Measurements from ENCODE around the gene CYP46A1.
"Not testable (repeated sequence)": the region's sequence is repeated elsewhere in the genome, so short reads cannot be mapped to it uniquely, and the experiment has no call there.

Gene CYP46A1

GRCh38 chr14:99683619-99684409, at the start of gene CYP46A1:
Gene CYP46A1 (plus strand): TSS chr14:99684298. CDS start chr14:99684418, 120 bp downstream.
- no peak for FAIRE-seq

DNA sequence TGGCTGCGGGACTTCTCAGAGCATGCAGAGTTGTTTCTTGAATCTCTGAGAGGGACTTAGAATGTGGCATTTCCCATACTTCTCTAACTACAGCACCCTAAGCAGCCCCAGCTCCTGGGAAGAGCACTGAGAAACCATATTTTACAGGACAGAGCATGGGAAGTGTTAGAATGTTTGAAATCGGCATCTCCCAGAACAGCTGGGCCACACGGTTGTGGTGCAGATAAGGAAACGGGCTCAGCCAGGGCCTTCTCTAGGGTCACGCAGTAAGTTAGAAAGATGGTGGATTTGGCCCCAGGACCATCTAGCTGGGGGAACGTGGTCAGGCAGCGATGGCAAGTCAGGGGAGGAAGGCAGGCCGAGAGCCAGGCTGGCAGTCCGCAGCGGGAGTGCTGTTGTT, 49.7 kb upstream of the CYP46A1 start:
- no peak for FAIRE-seq

DNA sequence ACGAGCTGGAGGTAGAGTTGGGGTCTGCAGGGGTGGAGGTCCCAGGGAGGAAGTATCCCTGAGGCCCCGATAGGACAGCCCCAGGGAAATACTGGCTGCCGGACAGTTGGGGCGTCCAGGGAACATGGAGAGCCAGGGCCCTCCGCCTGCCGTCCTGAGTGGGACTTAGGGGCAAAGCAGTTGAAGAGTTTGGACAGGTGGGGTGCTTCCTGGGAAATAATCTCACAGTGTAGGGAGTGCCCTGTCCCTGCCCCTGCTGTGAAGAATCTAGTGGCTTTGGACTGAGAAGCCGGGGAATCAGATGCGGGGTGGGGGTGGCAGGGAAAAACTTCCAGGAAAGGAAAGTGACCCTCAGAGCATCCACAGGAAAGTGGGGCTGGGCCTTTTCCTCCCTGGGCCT, 49.0 kb upstream of the CYP46A1 start:
- FAIRE-seq = no peak

DNA sequence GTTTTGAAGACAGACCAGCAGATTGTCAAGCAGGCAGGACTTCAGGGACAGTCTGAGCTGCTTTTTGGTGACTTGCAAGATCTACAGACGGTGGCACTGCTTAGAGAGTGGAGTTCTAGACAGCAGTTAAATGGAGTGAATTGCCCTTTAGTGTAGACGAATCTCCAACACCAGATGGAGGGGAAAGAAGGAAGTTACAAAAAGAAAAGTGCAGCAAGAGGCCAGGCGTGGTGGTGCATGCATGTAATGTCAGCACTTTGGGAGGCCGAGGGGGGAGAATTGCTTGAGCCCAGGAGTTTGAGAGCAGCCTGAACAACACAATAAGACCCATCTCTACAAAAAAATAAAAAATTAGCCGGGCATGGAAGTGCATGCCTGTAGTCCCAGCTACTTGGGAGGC, 47.6 kb upstream of the CYP46A1 start:
- no peak for FAIRE-seq

GRCh38 chr14:99637624-99638023, 46.5 kb upstream of the CYP46A1 start:
- FAIRE-seq = no peak

DNA sequence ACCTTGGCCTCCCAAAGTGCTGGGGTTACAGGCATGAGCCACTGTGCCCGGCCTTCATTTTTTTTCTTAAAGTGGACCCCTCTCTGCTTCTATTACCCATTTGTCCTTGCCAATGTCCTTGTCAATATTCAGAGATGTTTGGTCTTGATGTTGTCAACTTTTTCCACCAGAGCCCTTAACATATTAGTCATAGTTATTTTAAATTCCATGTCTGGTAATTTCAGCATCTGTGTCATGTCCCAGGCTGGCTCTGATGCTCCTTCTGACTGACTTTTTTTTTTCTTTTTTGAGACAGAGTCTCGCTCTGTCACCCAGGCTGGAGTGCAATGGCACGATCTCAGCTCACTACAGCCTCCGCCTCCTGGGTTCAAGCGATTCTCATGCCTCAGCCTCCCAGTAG, 41.3 kb upstream of the CYP46A1 start:
- FAIRE-seq = not testable (repeated sequence)

DNA sequence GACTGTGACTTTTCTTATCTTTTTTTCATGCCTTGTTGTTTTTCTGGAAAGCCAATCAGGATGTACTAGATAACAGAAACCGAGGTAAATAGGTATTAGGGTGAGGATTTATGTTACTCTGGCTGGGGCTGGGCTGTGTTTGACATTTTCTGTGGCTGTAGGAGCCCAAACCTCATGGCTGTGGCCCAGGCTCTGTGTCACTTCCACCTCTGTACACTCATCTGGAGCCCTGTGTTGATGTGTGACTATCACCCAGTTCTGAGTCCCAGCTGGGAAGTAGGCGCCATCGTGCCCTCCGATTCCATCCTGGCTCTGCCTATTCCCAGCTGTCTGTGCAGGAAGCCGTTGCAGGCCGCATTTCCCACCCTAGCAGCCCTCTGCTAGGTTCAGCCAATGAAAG, 40.8 kb upstream of the CYP46A1 start:
- FAIRE-seq = no peak

GRCh38 chr14:99644035-99644587, 40.0 kb upstream of the CYP46A1 start:
- no peak for FAIRE-seq

DNA sequence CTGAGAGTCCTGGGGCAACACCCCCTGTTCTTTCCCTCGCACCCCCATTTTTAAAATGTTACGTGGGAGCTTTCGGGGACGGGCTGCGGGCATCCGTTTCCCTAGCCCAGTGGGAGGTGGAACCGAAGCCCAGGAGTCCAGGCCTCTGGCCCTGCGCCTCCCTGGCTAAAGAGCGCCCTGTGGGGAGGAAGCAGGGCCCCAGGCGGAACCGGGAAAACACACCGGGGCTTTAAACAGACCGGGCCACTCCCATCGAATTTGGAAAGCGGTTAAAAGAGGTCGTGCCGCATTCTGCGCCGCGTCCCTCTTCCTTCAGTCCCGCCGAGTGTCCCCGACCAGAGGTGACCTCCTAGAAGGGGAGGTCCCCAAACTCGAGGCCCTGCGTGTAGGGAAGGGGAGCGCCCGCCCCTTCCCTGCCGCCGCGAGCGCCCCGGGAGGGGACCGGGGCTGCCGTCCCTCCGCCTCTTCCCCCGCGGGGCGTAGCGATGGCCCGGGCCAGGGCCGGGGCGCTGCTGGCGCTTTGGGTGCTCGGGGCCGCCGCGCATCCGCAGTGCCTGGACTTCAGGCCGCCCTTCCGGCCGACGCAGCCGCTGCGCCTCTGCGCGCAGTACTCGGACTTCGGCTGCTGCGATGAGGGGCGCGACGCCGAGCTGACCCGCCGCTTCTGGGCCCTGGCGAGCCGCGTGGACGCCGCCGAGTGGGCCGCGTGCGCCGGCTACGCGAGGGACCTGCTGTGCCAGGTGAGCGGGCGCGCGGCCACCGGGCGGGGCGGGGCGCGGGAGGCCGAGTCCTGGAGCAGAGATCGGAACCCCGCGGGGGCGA, 39.2 kb upstream of the CYP46A1 start, which contains the start of gene HHIPL1:
Gene HHIPL1, plus strand, starts transcription at position 407 of the 822 bp plus-strand sequence. Its CDS starts 79 bp downstream, at position 486.
- FAIRE-seq = no peak

DNA sequence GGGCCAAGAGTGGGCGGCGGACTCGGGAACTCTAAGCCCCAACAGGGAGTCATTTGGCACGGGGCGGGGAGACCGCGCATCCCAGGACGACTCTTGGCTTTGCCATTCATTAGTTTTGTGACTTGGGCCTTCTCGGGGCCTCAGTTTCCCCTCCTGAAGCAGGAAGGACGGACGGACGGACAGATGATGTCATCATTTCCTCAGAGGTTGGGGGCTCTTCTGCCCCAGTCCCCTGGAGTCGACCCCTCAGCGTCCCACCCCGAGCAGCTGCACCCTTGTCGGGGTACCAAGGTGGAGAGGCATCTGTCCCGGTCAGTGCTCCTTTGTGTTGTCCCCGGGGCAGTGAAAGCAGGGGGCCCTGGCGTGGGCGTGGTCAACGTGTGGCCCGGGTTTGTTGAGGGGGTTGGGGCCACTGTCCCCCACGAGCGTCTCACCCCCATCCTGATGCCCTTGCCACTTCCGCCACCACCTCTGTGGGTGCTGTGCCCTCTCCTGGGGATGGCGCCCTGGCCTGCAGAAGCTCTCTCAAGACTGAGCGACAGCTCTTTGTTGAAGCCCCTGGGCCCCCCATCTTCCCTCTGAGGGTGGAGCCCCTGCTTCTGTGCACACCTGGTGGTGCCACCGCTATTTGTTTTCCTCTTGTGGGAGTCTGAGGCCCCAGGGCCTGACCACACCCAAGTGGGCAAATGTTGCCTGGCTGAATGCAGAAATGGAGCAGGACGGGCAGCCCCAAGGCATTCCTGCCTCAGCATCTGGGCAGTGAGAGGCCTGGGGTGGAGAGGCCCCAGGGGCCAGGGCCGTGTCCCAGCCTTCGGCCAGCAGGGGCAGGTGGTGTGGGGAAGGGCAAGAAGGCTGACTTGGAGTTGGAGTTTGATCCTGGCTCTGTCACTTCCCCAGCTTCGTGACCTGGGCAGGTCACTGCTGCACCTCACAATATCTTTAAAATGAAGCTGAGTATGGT, 38.3 kb upstream of the CYP46A1 start:
- no peak for FAIRE-seq

GRCh38 chr14:99647411-99647810, 36.7 kb upstream of the CYP46A1 start:
- FAIRE-seq = no peak

DNA sequence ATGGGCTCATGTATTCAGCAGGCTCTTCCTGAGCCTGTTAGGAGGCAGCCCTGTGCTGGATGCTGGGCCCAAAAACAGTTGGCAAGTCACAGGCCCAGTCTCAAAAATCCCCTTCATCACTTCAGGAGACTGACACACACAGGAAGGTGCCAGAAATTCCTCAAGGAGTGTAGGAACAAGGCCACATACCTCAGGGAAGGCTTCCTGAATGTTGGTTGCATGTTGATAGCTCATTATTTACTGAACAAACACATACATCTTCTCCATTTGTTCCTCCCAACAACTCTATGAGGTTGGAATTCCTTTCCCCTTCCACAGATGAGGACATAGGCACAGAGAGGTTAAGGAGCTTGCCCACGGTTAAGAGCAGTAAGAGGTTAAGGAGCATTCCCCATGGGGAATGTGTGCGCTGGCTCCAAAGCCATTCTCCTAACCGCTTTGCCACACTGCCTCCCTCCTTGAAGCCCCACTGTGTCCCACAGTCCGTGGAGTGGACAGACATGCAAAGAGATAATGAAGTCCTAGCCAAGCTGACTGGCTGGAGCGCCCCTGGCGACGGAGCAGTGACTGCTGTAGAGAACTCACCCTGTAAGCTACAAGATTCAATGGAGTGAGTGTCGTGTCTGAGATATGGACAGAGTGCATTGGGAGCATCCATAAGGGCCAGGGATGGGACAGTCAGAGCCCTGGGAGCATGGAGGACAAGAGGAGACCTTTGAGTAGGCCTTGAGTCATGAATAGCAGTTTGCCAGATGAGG, 35.9 kb upstream of the CYP46A1 start:
- no peak for FAIRE-seq

DNA sequence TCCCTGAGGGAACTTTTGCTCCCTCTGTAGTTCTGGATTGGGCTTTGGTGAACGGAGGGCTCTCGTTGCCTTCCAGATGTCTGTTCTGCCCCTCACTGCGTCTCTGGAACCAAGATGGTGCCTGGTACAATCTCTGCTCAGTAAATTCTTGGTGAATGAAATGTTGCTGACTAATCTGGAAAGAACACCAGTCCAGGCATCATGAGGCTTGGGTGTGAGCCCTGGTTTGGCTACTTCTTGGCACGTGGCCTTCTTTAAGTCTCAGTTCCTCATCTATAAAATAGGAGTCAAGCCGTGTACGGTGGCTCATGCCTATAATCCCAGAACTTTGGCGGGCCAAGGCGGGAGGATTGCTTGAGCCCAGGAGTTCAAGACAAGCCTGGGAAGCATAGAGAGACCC, 34.9 kb upstream of the CYP46A1 start:
- FAIRE-seq = no peak

- no peak for FAIRE-seq
These were observed 34.5 kb upstream of the CYP46A1 start for GRCh38 chr14:99649643-99650042.

DNA sequence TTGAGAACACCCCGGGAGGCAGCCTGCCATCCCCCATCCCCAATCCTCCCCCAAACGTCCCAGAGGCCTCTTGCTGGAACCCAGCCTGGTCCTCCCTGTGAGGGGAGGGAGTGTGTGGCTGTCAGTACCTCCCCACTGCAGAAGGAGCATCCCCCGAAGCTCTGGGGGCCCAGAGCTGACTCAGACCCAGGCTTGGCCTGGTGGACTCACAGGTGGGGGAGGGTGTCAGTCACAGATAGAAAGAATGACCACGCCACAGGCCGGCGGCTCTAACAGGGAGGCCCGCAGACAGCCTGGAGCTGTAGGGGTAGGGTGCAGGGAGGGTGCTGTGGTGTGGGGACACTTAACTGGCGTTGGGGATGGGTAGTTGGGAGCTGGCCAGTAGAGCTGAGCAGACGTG, 33.9 kb upstream of the CYP46A1 start:
- FAIRE-seq = no peak

DNA sequence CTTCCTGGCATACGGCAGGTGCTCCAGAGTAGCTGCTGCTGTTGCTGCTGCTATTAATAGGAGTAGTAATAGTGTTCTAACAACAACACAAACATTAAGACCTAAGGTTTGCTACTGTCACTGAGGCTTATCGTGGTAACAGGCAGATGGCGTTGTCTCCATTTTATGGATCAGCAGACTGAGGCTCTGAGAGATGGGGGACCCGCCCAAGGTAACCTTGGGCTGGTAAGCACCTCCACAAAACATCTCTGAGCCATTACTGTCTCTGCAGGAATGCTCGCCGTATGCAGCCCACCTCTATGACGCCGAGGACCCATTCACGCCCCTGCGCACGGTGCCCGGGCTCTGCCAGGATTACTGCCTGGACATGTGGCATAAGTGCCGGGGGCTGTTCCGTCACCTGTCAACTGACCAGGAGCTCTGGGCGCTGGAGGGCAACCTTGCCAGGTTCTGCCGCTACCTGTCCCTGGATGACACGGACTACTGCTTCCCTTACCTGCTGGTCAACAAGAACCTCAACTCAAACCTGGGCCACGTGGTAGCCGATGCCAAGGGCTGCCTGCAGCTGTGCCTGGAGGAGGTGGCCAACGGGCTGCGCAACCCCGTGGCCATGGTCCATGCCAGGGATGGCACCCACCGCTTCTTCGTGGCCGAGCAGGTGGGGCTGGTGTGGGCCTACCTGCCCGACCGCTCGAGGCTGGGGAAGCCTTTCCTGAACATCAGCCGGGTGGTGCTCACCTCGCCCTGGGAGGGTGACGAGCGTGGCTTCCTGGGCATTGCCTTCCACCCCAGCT, 31.9 kb upstream of the CYP46A1 start:
- FAIRE-seq = no peak

DNA sequence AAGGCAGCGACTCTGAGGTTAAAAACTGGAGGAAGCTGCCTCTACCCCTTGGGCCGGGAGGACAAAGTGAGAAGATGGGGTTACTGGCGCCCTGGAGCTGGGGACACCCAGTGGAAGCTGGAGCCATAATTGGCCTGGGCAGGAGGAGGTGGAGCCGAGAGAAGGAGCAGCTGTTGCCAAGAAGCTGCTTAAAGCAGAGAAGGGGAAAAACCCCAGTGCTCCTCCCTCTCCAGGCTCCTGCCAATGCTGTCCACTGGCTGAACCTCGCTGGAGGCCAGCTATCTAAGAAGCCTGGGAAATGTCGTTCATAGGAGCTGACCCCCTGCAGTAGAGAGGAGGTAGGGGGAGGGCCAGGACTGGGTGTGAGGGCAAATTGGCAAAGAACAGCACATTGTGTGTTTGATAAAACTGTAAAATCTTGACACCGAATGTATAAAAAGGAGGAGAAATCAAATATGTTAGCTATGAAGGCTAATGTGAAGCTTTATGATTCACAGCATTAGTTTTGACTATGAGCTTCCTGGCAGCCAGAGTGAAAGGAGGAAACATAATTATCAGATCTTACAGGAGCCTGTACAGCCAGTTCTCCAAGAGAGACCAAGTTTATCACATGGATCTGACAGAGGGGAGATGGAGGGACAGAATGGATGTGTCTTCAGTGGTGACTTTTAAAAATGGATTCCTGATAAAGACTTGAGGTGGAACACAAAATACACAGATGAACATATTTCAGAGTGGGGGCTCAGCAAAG, 29.7 kb upstream of the CYP46A1 start:
- no peak for FAIRE-seq

DNA sequence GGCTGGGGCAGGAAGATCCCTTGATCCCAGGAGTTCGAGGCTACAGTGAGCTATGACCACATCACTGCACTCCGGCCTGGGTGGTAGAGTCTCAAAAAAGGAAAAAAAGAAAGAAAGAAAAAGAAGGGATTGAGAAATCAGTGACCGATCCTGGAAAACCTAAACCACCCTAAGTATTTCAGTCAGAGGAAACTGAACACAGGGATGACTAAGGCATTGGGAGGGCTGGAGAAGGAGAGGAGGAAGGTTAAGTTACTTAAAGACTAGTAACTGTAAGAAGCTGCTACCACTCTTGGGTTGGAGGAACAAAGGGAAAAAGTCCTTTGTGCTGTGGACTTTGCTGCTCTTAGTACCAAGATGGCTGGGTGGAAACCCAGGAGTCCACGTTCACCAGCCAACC, 28.6 kb upstream of the CYP46A1 start:
- FAIRE-seq = no peak

GRCh38 chr14:99656171-99656570, 27.9 kb upstream of the CYP46A1 start:
- FAIRE-seq = no peak

DNA sequence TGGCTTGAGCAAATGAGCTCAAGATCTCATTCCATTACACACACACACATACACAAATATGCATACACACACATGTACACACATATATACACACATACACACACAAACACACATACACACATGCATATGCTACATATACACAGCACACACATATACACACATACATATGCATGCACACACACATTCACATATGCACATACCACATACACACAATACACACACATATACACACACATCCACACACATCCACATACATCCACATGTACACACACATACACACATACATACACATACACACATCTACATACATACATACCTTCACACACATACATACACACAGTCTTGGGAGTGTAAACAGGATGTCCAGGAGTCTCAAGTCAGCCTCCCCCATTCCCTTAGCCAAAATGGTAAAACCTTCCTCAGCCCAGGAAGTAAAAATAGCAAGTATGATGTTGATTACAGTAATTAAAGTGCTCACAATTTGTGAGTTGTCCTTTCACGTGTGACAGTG, 26.4 kb upstream of the CYP46A1 start:
- no peak for FAIRE-seq
